GM11168 (cell line): Measurements from ENCODE around the gene PAFAH1B1.
"Not testable (repeated sequence)": the region's sequence is repeated elsewhere in the genome, so short reads cannot be mapped to it uniquely, and the experiment has no call there.

Experiments used
- in situ Hi-C: fragments of 300-500 bp; cut with MboI; formaldehyde crosslinking; loops from one replicate; pipeline ENCODE4 v1.12.0; 2022; ENCODE audit warnings: low sequenced_read_pairs; ENCODE audit not compliant: unreplicated experiment

PAFAH1B1 gene

DNA sequence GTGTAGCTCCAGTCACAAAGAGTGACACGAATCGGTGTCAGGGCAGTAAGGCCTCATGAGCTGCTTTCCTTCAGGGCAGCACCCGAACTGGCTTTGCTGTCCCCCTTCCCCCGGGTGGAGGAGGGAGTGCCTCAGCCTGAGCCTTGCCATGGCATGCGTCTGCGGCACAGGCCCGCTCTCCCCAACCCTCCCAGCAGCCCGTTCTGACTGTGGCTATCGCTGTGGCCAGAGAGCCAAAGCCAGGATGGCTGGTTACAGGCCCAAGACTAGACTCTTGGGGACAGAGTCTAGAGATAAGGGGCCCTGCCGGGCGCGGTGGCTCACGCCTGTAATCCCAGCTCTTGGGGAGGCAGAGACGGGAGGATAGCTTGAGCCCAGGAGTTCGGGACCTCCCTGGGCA lies 92.2 kb downstream of the PAFAH1B1 start:
- in situ Hi-C loops, result no loop called here

DNA sequence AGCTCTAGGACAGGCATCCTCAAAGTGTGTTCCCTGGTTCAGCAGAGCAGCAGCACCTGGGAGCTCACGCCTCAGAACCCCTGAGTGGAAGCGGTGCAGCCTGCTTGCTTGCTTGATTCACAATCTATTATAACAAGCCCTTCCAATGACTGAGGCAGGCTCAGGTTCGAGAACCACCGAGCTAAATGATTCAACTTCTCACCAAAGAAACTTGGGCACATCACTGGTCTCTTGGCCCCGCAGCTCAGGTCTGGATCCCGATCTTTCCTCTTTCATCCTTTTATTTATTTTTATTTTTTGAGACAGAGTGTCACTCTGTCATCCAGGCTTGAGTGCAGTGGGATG lies 93.6 kb downstream of the PAFAH1B1 start:
- in situ Hi-C loops, result no loop called here

DNA sequence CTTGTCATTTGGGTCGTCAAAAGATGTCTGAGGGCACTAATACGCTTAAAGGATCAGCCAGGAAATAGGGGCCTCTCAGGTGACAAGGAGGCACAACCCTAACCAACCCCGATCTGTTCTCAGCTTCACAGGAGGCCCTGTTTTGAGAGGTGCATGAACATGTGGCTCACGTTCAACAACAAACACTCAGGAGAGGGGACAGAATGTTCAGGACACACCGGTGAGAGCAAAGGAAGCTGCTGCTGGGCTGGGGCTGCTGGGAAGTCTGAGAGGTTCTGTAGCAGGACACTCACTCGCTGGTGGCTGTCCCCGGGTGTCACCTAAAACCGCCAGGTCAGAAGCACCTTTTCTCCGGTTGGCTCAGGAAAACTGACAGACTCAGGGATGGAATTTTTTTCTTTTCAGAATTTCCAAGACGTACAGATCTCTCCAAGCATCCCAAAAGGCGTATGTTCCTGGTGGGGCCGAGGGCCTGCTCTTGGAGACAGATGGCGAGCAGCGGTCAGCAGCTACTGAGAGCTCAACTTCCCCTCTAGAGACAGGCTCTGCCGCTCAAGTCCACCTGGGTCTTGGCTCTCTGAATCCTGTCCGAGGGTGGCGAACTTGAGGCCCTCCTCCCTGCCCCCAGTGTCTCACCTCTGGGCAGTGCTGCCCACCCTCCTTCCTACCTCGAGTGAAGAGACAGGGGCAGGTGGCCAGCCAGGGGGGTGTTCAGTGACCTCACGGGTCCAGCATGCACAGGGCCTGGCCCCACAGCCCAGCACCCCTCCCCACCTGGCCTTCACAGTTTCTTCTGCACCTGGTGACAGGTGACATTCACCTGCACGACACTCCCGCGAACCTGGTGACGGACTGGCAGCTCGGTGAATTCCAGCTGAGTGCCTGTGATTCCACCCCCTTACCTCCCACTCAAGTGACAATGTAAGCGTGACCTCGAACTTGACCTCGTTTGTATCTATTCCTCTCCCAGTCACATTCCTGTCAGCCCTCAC lies 95.2 kb downstream of the PAFAH1B1 start:
- in situ Hi-C loops, result no loop called here

DNA sequence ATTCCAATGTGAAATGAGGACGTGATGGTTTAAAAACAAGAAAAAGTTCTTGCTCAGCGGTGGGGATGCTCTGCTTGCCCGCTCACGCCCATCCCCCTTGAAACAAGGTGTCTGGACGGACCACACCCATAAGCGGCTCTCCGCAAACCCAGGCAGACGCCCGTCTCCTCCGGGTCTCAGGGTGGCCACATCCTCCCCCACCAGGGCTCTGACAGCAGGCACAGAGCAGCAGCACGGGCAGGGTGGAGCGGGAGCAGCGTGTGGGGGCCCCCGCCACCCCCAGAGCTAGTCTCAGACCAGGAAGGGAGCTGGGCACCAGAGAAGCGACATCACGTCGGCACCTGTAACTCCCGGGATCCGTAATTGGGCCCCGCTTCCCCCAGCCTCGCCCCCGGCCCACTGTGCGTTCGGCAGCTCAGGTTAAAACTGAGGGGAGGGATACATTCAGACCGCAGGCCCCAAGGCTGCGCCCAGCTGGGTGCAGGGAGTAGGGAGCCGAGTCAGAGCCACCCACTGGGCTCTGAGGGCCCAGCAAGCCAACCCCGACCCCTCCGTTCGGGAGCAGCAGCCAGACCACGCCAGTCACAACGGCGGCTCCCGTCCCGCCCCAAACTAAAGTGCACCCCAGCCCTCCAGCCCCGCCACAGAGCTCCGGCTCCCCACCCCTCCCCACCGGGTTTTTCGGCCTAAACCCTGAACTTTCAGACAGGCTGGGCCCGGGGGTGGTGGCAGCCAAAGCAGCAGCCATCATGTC lies 96.1 kb downstream of the PAFAH1B1 start:
- in situ Hi-C loops, result no loop called here

DNA sequence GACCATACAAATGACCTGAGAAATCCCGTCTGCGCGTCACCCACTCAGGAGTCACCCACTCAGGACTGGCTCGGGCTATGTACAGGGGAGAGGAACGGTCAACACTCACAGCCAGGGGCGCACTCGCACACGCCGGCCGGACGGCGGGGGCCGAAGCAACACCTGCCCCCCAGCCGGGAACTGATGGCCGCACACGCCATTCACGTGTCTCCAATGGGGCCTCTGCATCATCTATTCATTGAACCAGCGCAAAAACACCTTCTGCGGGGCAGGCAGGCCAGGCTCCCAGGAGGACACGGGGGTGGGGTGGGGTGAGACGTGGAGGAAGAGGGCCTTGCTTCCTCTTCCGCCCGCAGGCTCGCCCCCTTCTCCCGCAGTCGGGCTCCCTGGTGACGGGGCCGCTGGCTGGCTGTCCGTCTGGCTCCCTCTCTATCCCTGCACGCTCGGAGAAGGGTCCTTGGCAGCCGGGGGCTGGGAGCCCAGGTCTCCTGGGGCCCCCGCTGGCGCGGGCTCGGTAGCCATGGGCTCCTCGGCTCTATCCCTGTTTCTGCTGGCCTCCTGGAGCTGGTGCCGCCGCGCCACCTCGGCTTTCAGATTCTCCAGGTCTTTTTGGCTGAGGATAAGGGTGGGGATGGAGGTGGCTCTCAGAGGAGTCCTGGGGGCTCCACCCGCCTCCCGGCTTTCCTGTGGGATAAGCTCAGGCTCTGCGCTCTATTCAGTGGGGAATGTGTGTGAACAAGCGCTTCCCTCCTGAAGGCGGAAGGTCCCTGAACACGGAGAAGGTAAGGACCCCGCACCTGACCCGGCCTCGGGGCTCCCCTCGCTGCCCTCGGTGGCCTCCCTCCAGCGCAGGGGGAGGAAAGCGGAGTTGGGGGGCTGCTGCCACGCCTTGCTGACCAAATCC lies 97.0 kb downstream of the PAFAH1B1 start:
- in situ Hi-C loops, result no loop called here

DNA sequence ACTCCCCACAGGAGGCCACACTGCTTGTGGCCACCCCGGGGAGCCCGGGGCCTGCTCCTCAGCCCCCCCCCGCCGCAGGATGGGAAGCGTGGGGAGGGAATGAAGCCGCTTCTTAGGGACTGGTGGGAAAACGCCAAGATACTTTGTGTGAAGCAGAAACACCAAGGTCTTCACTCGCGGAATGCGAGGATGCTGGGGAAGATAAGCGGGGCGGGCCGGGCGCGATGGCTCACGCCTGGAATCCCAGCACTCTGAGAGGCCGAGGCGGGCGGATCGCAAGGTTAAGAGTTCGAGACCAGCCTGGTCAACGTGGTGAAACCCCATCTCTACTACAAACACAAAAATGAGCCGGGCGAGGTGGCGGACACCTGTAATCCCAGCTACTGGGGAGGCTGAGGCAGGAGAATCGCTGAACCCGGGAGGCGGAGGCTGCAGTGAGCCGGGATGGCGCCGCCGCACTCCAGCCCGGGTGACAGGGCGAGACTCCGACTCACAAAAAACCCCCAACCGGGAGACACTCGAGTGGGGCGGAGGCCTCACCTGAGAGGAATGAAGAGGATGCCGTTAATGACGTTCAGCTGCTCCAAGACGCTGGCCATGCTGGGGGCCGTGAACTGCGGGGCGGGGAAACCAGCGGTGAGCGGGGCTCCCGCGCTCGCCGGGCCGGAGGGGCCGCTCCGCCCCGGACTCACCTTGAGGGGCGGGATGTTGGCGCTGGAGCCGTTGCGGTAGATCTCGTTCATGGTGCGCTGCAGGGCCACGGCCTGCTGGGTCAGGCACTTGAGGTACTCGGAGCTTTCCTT lies 97.8 kb downstream of the PAFAH1B1 start:
- in situ Hi-C loops, result no loop called here

DNA sequence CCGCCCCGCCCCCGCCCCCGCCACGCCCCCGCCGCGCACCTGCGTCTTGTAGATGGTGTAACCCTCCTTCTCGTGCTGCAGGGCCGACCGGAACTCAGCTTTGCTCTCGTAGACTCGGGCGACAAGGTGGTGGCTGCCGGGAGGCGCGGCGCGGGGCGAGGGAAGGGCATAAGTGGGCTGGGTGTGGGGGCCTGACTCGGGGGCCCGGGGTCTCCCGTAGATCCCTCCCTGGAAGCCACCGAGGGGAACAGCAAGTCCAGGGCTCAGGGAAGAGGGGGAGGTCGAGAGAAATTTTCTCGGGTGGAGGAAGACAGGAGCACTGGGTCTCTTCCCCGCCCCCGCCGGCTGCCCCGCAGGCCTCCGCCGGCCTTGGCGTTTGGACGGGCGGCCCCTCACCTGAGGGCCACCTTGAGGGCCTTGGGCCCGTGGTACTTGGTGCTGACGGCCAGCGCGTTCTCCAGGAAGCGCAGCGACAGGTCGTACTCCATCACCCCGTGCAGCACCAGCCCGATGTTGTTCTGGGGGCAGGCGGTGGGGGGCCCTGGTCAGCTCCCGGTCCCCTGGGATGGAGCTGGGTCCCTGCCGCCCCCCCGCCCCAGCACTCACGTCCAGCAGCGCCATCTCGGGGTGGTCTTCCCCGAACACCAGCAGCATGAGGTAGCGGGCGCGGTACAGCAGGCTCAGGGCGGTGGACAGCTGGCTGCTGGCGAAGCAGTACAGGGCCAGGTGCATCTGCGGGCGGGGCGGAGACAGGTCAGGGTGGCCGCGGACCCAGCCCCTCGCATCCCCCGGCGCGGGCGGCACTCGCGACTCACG lies 98.7 kb downstream of the PAFAH1B1 start:
- in situ Hi-C loops, result no loop called here

DNA sequence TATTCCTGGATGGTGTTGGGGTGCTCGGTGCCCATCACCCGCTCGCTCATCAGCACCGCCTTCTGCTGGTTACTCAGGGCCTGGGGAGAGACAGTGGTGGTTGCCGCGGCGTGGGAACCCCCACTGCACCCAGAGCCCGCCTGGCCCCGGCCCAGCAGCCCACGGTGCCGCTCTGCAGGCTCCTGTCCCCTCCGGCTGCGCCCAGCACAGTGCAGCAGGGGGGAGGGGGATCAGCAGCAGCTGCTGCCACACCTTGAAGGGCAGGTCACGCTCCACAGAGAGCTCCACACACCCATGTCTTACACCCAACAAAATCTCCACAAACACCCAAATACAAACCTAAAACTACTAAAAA lies 99.3 kb downstream of the PAFAH1B1 start:
- in situ Hi-C loops, result no loop called here

DNA sequence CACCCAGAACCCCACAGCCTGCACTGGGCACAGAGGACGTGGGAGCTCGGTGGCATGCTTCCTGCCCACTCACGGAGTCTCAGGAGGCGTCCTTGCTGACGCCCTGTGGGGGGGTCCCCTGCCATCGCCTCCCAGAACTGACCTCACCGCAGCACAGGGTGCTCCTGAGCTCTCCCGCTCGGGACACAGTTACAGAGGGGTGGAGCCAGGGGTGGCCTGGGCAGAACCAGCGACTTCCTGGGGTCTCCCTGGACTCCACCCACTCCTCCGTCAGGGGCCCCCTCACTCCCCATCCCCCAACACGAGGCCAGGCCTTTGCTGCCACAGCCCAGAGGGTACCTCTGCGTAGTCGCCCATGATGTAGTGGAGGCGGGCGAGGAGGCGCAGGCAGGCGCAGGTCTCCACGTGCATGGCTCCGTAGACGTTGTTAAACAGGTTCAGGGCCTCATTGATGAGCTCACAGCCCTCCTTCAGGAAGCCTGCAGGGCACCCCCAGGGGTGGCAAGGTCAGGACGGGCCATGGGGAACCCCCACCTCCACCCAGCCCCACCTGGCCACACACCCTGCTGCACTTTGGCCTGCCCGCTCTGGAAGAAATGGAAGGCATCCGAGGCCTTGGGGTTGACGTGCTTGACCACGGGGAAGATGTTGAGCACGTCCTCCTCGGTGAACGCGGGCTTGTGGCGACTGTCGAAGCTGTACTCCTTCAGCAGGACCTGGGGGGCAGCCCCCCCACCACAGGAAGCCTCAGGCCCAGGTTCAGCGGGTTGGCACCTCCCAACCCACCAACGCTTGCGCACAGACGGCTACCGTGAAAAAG lies 100.3 kb downstream of the PAFAH1B1 start:
- in situ Hi-C loops, result no loop called here

DNA sequence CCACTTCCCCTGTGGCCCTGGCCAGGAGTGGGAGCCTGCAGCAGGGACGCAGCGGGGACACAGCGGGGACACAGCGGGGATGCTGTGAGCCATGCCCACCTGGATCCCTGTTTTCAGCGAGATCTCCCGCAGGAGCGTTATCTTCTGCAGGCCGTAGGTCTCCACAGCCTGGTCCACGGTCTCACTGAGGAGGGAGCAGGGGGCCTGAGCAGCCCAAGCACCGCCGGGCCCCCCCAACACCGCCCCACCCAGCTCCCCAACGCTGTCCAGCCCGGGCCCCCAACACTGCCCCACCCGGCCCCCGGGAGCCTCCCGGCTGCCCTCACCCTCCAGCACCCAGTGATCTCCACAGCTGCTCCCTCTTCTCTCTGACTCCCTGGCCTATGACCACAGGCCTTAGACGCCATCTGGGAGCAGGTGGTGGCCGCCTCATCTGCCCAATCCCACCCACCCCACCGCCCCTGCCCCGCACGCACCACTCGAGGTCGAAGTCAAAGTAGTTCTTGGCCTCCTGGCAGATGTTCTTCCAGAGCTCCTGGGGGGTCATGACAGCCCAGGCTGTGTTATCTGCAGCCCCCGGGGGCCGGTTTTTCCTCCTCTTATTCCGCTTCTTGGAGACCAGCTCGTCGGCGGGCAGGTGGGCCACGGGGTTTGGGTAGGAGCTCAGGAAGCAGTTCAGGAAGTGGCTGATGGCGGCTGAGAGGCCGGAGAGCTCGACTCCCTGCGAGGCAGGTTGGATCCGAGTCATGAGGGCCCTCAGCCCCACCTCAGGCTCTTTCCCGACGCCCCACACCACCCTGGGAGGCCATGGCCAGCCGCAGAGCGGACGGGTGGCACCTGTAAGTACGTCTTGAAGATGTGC lies 101.2 kb downstream of the PAFAH1B1 start:
- in situ Hi-C loops, result no loop called here

DNA sequence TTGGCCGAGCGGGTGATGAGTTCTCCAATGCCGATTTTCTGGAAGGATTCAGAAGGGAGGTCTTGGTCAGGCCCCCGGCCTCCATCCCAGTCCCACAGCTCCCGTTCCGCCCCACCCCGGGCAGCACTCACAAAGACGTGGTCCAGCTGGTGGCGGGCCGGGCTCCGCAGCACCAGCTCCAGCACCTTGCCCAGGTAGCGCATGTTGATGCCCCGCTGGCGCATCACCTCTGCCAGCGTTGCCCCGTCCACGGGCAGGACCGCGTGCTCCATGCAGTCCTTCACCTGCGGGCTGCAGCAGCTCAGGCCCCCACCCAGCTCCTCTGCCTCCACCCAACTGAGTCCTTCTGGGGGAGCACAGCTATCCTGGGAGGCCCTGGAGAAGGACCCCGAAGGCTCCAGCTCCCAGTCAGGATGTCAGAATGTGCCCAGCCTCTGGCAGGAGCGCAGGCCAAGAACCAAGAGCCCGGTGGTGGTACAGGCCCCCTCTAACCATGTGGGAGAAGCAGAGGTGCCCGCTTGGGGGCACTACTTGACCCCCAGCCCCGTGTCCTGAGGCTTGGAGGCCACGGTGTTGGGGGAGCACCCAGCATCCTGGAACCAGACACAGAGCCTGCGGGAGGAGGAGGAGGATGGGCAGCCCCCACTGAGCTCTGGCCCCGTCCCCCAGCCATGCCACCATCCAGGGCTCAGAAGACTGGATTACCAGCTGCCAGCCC lies 101.9 kb downstream of the PAFAH1B1 start:
- in situ Hi-C loops, result no loop called here

DNA sequence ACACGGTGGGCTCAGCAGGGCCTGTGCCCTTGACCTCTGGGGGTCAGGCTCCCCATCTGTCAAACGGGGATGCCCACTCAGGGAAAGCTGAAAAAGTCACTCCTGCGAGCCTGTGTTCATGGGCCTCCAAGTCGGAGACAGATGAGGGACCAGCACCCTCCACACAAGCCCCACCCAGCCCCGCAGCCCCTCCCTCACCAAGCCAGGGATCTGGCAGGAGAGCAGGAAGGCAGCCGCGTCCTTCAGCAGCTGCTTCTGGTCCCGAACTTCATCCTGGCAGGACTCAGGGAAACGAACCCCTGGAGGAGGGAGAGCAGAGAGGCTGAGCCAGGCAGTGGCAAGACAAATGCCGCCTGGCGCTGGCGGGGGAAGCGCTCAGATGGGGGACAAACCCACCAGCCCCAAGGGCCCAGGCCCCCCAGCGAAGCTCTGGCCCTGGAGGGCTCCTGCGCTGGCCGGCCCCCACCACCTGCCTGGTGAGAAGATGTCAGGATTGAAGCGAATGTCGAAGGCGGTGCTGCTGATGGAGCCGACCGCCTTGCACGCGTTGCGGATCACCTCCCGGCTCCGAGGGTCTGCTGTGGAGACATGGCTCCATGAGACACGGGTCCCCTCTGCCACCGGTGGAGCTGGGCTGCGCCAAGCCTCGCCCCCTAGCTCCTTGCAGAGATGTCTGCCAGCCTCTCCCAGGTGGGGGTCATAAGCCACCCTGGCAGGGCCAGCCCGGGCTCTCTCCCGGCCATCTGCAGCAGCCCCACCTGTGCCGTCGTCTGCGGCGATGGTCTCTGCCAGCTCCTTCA lies 102.7 kb downstream of the PAFAH1B1 start:
- in situ Hi-C loops, result no loop called here

DNA sequence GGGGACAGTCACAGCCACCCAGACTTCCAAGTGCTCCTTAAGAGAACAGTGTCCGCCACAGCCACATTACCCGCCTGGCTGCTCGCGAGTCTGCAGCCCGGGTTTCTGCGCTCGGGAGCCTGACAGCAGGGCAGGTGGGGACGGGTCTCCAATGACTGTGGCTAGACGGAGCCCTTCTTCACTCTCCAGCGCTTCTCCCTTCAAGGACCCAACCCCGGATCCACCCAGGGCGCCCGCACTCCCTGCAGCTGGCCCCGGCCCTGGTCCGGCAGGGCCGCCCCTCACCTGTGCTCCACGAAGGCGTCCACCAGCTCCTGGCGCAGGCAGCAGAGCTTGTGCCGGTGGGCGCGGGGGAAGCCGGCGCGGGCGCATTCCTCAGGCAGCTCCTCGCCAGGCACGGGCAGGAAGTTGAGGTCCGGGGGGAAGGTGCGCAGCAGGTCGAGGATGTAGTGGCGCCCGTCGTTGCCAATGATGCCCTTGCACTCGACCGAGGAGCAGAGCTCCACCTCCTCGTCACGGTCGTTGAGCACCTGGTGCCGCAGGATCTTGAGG lies 104.2 kb downstream of the PAFAH1B1 start:
- in situ Hi-C loops, result no loop called here

DNA sequence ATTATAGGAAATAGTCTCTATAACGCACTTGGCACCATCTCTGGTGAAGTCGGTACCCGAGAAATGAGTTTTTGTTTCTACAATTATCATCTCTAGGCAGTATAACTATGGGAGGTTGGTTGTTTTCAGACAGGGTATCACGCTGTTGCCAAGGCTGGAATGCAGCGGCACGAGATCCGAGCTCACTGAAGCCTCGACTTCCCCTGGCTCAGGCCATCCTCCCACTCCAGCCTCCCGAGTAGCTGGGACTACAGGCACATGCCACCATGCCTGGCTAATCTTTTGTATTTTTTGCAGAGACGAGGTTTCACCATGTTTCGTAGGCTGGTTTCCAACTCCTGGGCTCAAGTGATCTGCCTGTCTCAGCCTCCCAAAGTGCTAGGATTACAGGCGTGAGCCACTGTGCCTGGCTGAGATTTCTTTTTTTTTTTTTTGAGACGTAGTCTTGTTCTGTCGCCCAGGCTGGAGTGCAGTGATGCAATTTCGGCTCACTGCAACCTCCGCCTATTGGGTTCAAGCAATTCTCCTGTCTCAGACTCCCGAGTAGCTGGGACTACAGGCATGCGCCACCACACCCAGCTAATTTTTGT lies 105.9 kb downstream of the PAFAH1B1 start:
- in situ Hi-C loops, result not testable (repeated sequence)

DNA sequence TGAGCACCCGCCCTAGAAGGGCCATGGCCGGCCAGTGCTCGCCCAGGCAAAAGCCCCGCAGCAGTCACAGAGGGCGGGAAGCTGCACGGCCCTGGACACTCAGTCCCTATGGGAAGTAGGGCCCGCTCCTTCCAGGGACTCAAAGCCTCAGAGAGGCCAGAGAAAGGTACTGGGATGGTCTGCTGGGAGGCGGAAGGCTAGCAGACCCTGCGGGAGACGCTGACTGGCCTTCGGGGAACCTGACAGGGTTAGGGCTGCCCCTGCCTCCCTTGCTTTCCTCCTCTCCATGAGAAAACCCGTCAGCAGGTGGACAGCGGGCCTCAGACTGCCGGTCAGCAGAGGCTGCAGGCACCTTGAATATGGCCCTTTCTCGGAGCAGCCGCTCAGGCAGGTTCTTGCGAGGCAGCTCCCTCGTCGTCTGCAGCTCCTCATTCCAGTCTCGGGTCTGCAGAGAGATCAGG lies 106.6 kb downstream of the PAFAH1B1 start:
- in situ Hi-C loops, result no loop called here
